Measurements from ENCODE around the gene MEOX1.
"Not testable (repeated sequence)": the region's sequence is repeated elsewhere in the genome, so short reads cannot be mapped to it uniquely, and the experiment has no call there.

Gene MEOX1

DNA sequence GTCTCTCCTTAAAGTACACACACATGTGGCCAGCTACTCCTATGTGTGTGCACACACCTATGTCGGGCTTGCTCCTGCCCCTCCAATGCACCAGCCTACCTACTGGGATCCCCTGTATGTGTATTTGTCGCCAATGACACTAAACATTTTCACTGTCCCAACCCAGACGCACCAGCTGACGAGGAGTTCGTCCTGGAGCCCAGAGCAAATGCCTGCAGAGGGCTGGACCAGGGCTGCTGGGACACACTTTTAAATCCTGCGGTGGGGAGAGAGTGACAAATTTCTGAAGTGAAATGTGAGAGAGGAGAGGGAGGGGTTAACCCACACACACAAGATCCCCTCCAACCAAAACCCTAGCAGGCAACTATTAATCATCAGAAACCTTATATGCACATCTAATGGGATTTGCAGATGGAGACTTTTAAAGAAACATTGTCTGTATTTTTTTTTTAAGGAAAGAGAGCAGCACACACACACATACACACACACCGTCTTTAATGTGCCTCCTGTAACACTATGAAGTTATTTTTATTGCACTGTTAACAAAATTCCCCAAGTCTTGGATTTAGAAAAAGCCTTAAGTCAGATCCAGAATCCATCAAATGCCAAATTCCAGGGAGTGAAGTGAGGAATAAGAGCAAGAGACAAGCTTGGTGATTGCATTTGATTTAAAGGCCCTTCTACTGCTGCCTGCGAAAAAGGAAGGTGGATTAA is at the start of gene MEOX1:
MEOX1 (minus strand) TSS at position 224 of the 714 bp plus-strand sequence. CDS start 388 bp downstream, outside the sequence.
- peak; percentile 71 for DNase-seq

DNA sequence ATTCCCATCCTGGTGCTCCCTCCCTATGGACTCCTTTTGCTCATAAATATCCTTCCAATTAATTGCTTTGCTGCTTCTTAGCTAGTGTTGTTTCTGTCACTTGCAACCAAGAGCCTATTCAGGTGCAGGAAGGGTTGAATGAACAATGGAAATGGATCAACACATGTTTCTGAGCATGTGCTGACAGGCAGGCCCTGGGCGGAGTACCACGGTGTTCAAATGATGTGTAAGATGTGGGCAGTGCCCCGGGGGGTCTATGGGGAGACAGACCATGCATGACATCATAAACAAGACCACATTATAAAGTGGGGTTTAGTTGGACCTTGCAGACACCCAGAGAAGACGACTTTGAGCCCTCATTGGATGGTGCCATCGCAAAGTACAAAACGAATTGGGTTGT is 48.4 kb upstream of the MEOX1 start:
- DNase-seq, result no peak

DNA sequence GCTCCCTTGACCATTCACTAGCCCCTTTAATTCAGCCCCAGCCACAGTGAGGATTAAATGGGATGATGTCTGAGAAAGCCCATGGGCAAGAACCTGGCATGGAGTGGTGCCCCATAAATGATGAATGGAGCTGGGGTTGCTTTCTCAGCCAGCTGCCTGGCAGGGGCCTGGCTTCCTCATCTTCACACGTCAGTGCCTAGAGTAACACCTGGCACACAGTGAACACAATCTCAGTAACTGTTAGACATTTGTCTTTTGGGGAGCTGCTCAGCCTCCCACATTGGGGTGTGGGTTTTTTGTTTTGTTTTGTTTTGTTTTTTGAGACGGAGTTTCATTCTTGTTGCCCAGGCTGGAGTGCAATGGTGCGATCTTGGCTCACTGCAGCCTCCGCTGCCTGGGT is 47.5 kb upstream of the MEOX1 start:
- DNase-seq, result no peak

DNA sequence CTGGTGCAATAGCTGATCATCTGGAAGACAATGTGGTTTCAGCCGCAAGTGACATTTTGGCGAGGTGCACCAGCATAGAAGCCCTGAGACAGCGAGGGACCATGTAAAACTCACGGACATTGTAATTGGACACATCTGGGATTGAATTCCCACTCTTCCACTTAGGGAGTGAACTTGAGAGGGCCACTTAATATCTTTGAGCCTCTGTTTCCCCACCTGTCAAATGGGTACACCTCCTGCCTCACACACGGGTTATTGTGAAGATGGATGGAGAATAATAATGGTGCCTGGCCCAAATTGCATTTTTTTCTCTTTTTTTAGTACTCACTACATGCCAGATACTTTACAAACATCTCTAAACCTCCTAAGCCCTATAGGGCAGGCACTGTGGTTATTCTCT is 45.5 kb upstream of the MEOX1 start:
- no peak for DNase-seq

DNA sequence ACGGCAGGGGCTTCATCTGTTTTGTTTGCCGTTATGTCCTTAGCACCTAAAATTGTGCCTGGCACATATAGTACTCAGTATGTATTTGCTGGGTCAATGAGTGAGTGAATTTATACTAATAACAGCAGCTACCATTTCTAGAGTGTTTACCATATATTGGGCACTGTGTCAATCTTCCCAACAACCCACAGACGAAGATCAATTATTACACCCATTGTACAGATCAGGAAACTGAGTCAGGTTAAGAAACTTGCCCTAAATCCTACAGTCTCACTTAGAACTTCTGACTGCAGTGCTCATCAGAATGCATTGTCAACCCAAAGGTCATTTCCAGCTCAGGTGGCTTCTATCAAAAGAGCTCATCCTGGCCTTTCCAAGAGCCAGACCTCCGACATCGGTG is 44.5 kb upstream of the MEOX1 start:
- DNase-seq, result no peak

DNA sequence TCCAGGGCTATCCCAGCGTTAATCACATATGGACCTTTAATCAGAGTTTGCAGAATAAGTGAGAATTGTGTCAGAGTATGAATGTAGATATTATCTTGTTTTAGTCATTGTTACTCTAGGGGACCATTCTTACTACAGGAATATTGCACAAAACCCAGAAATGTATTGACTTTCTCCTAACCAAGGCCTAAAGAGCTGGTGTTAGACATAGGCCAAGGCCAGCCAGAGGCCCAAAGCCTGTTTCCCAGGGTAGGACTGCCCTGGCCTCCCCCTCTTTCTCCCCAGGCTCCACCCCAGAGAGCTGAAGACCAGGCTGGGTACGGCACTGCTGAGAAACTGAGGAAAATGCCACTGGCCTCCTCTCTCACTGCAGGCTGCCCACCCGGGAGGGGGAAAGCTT is 41.9 kb upstream of the MEOX1 start:
- DNase-seq, result no peak

DNA sequence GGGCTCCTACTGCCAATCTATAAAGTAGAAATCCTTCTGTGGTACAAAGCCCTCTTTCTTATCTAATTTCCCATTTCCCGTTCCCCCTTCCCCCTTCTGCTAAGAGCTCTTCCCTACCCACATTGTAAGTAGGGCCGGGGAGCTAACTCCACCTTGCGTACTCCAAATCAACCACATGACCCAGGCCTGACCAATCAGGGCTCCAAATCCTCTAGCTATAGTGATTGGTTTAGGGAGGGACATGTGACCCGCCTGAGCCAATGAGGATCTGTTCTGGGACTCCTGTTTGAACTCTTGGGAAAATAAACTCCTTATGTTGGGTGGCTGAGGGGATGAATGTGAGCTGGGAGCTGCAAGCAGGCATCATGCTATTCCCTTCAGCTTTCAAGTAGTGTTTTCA is 40.9 kb upstream of the MEOX1 start:
- DNase-seq, result no peak

DNA sequence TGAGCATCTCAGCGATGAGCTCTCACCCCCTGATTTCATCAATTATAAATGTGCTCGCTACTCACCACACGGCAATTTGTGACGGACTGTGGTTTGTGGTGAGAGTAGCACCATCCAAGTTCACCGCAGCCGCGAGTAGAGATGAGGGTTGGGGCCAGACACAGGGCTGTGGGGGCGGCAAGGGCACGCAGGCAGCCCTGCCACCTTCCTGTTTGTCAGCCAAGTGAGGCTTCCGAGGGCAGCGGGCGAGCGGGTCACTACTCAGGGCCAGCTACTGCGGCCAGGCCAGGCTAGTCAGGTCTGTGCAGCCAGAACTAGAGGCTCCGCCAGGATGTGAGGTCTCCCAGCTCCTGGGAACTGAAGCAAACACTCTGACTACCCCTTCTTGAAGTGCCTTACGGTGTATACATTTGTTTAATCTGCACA is 39.6 kb upstream of the MEOX1 start:
- peak; percentile 79 for DNase-seq

DNA sequence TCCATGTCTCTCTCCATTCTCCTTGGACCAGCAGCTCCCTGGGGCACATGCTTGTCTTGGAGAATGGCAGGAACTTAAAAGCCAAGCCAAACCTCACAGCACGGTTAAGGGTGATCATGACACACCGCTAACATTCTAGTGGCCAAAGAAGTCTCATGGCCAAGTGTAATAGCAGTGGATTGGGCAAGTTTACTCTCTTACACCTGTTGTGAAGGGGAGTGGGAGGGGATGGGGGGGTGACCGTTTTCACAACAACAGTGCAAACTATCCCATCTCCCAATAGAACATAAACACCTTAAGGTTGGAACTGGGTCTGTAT is 37.7 kb upstream of the MEOX1 start:
- DNase-seq, result no peak

DNA sequence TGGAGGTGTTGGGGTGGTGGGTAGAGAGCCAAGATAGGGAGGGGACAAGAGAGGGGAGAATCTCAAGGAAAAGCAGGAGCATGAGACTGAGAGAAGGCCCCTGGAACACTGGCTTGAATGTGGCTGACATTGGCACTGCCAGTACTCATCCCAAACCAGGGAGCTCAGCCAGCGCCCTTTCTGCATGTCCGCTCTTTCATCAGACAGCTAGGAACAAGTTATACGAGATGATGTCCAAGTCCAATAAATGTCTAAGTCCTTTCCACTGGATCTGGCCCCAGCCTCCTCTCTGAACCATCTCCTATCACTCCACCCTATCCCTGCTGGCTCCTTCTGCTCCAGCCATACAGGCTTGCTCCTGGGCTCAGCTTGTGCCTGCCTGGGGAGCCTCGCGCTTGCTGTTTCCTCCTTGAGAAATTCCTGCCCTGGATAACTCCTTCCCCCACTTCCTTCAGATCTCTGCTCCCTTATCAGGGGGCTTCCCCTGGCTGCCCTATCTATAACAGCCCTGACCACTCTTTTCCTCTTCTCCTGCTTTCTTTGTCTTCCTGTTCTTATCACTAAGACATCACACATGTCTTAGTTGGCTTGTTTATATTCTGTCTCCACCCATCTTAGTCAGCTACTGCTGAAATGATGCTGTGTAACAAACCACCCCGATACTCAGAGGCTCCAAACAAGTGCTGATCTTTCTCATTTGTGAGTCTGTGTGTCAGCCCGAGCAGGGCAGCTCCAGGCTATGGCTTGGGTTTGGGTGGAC is 37.1 kb upstream of the MEOX1 start:
- DNase-seq, result no peak

DNA sequence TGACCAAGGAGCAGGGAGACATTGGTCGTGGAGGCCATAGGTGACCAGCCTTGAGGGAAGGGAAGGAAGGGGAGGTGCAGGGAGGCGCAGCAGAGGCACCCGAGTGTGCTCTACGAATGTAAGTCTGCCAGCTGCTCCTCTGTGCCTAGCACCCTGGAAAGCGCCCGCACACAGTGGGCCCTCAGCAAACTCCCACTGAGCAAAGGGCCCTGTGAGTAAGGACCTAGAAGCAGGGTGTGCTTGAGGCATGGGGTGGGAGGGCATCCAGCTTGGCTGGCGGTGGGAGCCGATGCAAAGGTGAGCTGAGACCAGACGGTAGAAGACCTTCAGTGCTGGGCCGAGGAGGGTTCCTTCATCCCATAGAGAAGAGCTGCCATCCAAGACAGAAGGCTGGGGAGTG is 36.2 kb upstream of the MEOX1 start:
- DNase-seq, result no peak

DNA sequence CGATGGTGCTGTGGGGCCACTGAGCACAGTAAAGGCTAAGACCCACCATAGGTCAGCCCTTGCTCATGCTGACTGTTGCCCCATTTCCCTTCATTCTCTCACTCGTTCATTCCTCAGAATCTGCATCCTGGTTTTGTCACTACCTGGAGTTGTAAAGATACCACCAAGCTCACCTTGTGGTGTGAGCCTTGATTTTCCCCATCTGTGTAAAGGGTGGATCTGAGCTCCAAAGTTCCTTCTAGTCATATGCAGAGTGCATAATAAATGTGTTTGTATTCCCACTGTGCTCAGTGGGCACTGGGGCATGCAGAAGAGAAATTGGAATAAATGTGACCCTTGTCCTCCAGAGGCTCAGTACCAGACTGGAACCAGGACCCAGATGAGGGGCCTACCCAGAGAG is 35.2 kb upstream of the MEOX1 start:
- no peak for DNase-seq

DNA sequence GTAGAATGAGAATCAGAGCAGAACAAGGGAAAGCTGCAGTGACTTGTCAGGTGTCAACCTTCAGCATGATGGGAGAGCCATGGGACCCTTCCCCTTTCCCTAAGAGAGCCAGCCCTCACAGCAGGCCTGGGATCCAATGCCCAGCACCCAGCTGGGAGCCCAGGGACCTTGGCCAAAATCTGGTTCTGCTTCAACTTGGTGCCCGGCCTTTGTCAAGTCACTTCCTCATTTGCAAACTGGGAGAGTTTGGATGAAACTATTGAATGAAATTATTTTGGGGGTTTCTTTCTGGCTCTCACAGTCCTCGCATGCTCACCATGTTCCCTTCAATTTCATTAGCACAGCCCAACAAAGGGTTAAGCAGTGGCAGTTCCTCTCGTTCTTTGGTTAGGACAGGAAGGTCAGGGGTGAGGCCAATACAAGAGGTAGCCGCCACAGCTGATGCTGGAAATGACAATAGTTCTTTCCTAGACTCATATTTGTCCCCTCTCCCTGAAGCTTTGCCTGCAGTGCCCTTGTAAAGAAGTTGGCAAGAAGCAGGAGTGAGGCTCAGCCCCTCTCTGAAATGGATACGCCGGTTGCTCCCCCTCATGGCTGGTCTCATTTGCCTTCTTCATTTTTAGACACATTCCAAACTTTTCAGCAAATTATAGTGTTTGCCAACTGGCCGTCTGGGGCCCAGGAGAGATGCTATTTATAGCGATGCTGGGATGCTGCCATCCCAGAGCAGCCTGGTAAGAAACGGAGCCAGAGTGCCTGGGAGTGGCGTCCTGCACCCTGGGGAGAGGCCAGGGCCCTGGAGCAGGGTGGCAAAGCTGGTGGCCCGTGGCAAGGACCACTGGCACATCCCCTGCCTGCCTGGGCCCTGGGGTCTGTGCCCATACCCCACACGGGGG is 34.5 kb upstream of the MEOX1 start:
- no peak for DNase-seq

DNA sequence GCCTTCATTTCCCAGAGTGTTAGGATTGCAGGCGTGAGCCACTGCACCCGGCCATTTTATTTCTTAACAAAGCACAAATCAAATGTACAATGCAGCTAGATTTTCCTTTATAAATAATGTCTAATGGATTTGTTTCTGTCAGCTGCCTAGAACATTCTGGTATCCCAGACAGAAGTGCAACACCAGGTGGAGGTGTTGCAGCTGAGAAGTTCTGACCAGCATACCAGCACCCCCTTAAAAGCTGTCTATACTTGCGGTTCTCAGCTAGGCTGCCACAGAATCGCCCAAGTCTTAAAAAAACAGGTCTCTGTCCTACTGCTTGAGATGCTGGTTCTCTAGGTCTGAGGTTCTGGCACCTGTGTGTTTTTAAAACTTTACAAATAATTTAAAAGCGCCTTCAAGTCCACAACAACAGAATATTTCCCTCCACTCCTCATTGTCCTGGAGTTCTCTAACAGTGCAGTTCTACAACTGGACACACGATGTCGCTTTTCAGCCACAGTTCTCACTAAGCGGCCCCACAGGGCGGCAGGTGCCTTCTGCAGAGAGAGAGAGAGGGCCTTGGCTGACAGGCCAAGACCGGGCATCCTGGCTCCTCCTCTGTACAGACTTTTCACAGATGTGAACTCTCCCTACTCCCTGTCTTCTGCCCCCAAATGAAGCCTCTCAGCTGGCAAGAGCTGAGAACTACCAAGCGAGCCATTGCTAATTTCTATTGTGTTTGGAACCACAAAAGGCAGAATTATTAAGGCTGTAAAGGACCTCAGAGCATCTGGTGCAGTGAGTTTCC is 32.6 kb upstream of the MEOX1 start:
- DNase-seq, result peak; percentile 83

DNA sequence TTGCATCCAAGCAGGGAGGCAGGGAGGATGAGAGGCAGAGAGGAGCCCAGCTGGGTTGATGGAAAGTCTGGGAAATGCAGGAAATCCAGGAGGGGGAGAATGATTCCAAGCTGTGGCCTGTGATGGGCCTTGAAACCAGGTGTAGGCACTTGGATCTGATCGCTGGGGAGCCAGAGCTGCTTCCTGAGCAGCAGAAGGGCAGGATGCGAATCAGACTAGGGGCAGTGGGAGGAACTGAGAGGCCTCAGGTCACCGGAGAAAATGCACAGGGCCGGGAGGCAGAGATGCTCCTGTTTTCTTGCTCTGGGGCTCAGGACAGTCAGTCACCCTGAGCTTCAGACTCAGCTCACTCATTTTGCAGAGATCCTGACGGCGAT is 29.6 kb upstream of the MEOX1 start:
- no peak for DNase-seq

DNA sequence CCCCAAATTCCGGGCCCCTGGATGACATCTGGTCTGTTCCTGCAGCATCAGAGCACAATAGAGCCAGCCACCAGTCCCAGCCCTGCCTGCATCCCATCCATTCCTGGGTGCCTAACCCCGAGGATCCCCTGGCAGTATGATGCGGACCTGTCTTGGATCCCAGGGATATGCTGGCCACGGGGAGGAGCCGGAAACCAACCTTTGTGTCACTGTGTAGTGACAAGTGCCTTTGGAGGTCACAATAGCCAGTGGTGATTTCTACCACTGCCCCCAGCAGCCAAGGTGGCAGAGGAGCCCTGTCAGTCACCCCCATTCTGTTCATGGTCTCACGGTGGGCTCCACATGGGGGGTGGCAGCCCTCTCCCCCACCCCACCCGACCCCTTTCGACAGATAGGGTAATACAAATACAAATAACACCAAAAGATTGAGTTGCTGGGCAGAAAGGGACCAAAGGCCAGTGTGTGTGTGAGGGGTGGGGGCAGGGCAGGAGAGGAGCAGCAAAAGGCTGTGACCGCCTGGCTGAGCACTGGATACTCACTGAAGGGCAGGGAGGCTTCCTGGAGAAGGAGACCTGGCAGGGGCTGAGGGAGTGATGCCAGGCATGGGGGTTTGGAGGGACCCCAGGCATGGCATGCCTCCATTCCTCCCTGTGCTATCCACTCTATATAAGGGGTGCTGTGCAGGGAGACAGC is 29.0 kb upstream of the MEOX1 start:
- no peak for DNase-seq

DNA sequence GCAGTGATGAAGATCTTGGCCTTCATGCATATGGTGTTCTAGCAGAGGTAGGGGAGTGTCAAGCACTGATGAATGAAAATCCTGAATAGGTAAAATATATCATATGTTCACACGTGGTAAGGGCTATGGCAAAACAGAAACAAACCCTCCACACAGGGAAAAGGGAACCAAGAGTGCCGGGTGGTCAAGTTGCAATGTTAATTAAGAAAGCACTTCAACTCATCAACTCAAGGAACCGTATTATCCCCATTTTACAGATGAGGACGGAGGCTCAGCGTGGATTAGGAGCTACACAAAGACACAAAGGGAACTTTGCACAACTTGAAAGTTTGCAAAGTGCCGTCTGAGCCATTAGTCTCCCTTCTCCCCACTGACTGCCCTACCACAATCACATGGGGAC is 28.1 kb upstream of the MEOX1 start:
- DNase-seq, result no peak

DNA sequence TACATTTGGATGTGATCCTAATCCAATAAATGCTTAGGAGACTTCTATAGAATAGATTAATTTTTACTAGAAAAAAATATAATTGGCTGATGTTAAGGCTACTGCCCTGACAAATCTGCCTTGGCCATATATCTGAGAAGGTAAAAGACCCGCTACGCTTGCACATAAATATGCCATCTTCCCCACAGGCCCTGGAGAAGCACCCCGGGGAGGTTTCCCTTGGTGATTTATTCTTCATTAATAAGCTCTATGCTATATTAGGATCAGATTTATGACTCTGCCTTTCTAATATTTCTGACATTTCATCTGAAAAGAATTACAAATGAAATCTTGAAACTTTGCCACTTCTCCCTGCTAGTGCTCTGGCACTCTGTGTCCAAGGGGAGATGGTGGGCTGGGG is 27.4 kb upstream of the MEOX1 start:
- DNase-seq, result no peak

DNA sequence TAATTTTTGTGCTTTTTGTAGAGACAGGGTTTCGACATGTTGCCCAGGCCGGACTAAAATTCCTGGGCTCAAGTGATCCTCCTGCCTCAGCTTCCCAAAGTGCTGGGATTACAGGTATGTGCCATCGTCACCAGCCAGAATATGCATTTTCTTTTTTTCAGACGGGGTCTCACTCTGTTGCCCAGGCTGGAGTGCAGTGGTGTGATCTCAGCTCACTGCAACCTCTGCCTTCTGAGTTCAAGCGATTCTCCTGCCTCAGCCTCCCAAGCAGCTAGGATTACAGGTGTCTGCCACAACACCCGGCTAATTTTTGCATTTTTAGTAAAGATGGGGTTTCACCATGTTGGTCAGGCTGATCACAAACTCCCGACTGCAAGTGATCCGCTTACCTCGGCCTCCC is 25.2 kb upstream of the MEOX1 start:
- not testable (repeated sequence) for DNase-seq

DNA sequence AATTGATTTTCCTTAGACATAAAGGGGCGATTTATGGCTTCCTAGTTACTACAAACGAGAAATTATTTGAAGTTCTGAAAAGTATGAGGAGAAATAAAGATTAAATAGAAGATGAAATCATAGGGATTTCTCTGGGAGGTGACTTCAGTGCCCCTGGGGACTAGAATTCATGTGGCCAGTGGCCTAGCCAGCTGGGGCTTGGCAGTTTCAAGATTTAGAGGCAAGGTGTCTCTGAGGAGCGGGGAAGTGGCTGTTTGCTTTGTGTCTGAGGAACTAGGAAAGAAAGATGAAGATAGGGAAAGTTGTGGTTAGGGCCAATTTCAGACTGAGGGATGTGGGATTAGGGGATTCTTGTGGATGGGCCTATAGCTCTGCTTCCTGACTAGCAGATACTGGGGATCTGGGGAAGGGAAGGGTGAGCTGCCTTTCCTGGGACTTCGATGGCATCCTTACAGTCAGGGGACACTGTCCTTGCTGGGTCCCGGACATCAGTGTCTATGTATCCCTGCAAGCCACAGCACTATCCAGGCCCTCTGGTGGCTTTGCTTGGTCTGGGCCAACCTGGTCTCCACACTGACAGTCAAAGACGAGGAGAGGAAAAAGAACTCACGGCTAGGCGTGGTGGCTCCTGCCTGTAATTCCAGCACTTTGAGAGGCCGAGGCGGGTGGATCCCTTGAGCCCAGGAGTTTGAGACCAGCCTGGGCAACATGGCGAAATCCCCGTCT is 22.4 kb upstream of the MEOX1 start:
- no peak for DNase-seq

DNA sequence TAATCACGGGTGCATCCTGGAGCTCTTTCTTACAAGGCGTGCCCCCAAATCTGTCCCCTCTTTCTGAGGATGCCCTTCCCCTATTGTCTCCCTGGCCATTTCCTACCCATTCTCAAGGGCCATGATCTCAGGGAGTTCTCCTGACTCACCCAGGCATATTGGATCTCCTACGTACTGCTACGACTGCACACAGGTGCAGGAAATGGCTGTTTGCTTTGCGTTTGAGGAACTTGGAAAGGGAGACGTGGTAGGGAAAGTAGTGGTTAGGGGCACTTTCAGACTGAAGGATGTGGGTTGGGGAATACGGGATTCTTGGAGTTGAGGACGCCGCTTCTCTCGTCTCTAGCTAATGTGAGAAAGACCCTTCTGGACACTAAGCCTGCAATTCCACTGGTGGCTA is 18.7 kb upstream of the MEOX1 start:
- no peak for DNase-seq

DNA sequence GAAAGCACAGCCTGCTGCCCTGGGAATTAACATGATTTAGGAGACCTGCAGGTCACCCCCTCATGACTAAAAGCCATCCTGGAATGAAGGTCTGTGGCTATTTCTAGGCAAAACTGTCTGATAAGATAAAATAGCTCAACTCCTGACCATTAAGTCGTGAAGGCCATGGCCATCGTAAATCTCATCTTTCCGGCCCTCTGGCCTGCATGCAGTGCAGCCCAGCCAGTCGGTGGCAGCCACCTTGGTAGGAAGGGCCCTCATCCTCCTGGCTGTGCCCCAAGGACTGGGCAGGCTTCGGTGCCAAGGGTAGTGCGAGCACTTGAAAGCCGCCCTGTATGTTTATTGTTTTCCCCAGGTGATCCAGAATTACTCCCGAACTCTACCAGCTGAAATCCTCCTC is 18.2 kb upstream of the MEOX1 start:
- no peak for DNase-seq
